HG03520 (cell line): ENCODE data around the gene ECE1.

Experiments used
- ATAC-seq: cut with Tn5 transposase; IDR thresholded peaks from one replicate; pipeline ENCODE4 v1.9.1; 2021; ENCODE audit warnings: mild to moderate bottlenecking, moderate library complexity; ENCODE audit not compliant: unreplicated experiment

The ECE1 gene

GRCh38 chr1:21289700-21290545 lies at the start of gene ECE1:
TSS of gene ECE1 (minus strand) at chr1:21290463. CDS start at chr1:21290414, 49 bp downstream.
- no peak for ATAC-seq

GRCh38 chr1:21339356-21340229 lies 49.3 kb upstream of the ECE1 start:
- no peak for ATAC-seq

- no peak for ATAC-seq
Measured at GRCh38 chr1:21338573-21339355, 48.5 kb upstream of the ECE1 start.

DNA sequence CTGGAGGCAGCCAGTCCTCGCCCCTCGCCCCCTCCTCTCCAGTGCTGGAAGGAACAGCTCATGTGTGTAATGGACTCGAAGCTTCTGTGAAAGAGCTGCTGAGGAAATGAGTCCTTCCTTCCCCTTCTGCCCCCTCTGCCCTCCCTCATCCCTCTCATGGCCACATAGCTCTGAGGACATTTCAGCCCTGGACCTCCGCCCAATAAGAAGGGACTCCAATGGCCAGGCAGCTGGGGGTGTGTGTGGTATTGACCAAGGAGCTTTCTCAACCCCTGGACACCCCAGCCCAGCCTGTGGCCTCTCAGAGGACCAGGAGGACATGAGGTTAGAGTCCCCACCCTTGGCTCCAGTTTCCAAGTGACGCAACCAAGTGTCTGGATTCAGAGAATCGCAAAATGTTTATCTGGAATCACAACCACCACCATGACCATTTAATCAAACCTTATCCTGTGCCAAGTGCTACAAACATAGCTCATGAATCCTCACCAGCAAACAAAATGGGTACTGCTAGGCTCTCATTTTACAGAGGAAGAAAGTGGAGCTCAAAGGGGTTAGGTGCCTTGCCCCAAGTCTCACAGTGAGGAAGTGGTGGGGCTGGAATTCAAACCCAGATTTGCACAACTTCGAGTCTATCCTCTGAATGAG lies 47.8 kb upstream of the ECE1 start:
- no peak for ATAC-seq

DNA sequence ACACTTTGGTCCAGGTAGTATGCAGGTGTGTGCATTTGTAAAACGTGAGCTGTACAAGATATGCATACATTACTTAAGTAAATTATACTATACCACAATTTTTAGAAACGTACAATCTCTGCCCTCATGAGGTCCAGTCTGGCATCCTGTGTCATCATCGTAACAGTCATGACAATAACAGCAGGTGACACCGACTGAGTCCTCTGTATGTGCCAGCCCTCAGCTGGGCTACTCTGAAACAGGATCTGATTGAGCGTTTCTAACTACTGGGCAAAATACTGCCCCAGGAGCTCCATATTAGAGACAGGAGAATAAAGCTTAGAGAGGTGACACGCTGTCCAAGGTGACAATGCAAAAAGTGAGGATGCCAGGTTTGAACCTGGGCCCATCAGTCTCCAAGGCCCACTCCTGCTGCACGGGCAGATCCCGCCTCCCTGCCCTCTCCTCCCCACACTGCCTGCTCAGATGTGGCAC lies 47.2 kb upstream of the ECE1 start:
- no peak for ATAC-seq

DNA sequence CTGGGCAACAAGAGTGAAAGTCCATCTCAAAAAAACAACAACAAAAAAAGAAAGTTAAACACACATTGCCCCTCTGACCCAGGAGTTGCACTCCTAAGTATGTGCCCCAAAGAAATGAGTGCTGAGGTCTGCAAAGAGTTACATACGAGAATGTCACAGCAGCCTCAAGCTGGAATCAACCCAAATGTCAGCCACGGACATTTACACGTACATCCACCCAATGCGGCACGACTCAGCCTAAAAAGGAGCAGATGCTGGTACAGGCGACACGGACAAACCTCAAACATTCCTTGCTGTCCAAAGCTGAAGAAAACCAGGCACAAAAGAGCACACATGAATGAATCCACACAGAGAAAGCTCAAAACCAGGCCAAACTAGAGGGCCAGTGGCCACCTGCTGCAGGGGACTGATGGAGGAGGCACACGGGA lies 46.8 kb upstream of the ECE1 start:
- ATAC-seq, result no peak

GRCh38 chr1:21335750-21336224 lies 45.5 kb upstream of the ECE1 start:
- ATAC-seq, result no peak

GRCh38 chr1:21335088-21335691 lies 44.9 kb upstream of the ECE1 start:
- ATAC-seq, result no peak

- peak; percentile 57 for ATAC-seq
Measured at GRCh38 chr1:21334214-21335087, 44.2 kb upstream of the ECE1 start.

GRCh38 chr1:21333824-21334213 lies 43.6 kb upstream of the ECE1 start:
- ATAC-seq, result no peak

DNA sequence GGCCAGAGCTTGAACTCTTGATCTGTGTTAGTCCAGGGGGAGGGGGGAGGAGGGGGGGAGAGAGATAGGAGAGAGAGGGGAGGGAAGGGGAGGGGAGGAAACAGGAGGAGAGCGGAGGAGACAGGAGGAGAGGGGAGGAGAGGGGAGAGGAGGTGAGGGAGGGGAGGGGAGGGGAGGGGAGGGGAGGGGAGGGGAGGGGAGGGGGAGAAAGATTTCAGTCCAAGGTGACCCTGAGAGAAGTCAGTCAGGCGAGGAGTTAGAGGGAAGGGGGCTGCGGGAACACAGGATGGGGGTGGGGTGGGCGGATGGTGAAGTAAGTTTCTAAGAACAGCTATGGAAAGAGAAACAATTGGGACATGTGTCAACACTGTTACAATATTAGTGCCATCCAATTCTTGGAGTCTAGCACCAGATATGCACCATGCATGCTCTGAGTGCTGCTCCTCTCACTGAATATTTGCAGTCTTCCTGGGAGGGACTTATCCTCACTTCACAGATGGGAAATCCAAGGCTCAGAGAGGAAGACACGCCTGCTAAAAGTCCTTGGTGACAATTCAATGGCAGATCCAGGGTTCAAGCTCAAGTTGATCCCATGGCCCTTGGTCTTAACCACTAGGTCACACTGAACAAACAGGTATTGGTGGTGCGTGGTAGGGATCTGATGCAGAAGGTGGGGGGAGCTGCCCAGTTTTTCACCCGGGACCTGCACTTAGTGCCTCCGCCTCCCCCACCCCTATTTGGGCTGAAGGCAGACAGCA lies 42.5 kb upstream of the ECE1 start:
- ATAC-seq, result no peak

- ATAC-seq, result no peak
Measured at GRCh38 chr1:21331752-21332478, 41.7 kb upstream of the ECE1 start.

- no peak for ATAC-seq
Measured at GRCh38 chr1:21330544-21330943, 40.3 kb upstream of the ECE1 start.

DNA sequence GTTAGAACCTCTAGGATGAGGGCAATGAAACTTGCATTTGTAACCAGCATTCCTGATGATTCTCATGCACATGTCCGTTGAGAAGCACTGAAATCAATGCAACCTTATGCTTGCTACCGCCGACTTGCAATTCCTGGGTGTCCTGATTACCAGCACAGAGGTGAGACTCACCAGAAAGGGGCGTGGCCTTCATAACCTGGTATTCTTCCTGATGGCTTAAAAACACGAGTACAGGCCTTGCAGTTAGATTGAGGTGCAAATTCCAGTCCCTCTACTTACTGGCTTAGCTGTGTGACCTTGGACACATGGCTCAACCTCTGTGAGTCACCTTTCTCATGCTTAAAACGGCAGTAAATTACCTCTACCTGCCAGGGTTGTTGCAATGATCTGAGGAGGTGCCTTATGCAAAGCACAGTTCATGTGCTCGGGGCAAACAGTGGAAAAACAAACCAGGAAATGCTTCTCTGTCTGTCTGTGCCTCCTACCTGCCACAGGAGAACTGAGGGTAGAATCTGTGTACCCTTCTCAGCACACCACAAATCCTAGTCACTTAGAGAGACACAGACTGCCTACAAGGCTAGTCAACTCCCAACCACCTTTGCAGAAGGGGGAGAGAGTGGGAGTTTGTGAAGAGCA lies 39.1 kb upstream of the ECE1 start:
- no peak for ATAC-seq

DNA sequence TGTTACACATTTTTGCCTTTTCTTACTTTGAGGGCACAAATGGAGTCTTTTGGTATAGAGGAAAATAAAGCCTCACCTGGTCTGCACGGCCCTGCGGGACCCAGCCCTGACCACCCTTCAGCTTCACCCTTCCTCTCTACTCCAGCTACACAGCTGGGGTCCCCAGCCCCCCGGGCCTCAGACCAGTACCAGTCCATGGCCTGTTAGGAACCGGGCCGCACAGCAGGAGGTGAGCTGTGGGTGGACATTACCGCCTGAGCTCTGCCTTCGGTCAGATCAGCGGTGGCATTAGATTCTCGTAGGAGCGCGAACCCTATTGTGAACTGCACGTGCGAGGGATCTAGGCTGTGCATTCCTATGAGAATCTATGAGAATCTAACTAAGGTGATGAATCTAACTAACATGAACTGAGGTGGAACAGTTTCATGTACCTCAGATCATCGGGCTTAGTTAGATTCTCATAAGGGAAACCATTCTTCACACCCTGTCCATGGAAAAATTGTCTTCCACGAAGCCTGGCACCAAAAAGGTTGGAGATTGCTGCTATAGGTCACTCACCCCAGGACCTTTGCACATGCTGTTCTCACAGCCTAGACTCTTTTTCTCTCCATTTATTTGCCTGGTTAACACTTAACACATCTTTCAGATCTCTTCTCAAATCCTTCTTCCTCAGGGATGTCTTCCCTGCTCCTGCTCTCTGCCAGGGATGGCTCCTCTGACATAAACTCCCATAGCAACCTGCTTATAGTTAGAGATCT lies 37.5 kb upstream of the ECE1 start:
- ATAC-seq, result no peak

DNA sequence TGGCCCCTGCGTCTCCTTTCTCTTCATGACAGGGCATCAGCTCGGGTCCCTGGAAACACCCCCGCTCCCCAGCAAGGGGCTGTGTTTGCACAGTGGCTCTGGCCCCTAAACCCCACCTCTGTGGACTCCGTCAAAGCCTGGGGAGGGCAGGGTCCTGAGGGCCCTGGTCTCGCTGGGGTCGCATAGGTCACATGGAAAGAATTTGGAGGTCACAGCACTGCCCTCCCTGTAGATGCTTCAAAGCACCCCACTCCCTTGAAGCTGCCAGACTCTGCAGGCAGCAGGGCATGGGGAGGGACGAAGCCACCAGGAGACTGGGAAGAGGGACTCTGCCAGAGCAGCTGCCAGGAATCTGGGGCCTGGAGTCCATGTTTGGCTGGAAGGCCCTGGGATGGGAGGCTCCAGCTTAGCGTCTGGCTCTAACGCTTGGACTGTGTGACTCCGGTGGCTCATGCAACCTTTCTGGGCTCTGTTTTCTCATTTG lies 36.6 kb upstream of the ECE1 start:
- no peak for ATAC-seq
